Fibroblast of lung (primary cell): ENCODE measurements around the gene PHF19.

ENCODE experiments used
- CTCF ChIP-seq, 2 donors: IDR thresholded peaks in 1 of 2; conservative IDR thresholded peaks in 1 of 2; 1 replicate in 1 of 2; 2 replicates in 1 of 2; pipeline ENCODE4 v1.5.1; 2011 to 2012; ENCODE audit warnings: low read length in 2 of 2, control low read depth in 1 of 2, inconsistent platforms in 1 of 2, low read depth in 1 of 2, mild to moderate bottlenecking in 1 of 2
- EZH2 ChIP-seq: IDR thresholded peaks from 2 replicates; pipeline ENCODE4 v1.5.1; 2012; ENCODE audit warnings: low read length, control low read depth, mild to moderate bottlenecking; ENCODE audit errors: missing control alignments

- TF ChIP-seq EZH2 (no peak), CTCF (conservative IDR thresholded peaks at IDR 0.05 in 1 of 2, IDR thresholded peaks at IDR 0.05 in 1 of 2; ENCODE audit: low read depth in 1 of 2, low read length in 2 of 2) (no peak)
Observed at GRCh38 chr9:120890320-120891244, 13.6 kb upstream of the PHF19 start.
